Bronchial epithelial cell (primary cell): Measurements from ENCODE around the gene LIMD2. TPM values are rescaled to one million over a fixed set of nuclear protein-coding genes. Genes with fewer than 3 reads are reported as not detected.
A peak's percentile ranks its signal among the peaks of the same experiment; 100 is the strongest.

ENCODE experiments used
- DNase-seq: peaks from one replicate; pipeline ENCODE4 v3.0.0-alpha.2; 2010; ENCODE audit warnings: low read depth
- FAIRE-seq: peaks from 2 replicates; lab custom pipeline; 2011; peaks lifted over from hg19 to GRCh38; lab: Jason Lieb, UNC
- H3K27me3 ChIP-seq: 2 replicates; pipeline ENCODE4 v1.5.1; 2011; ENCODE audit warnings: low read length; ENCODE audit not compliant: control insufficient read depth, insufficient read depth
- H3K36me3 ChIP-seq: 2 replicates; pipeline ENCODE4 v1.5.1; 2011; ENCODE audit warnings: low read length; ENCODE audit not compliant: control insufficient read depth, insufficient read depth
- H3K4me3 ChIP-seq: 2 replicates; pipeline ENCODE4 v1.5.1; 2011; ENCODE audit warnings: mild to moderate bottlenecking, low read depth, low read length, control low read depth
- total RNA-seq: library from RNA; depleted of rRNA; stranded (reverse); fragments of >200 nt; gene quantifications from 2 replicates; pipeline ENCODE4 v1.2.1, GENCODE V29; 2014
- TF ChIP-seq, protein P1 (sequence below): IDR thresholded peaks from 2 replicates; pipeline ENCODE4 v1.5.1; 2011; ENCODE audit warnings: mild to moderate bottlenecking, moderate library complexity, low read length, control low read depth, inconsistent platforms; ENCODE audit not compliant: insufficient read depth, severe bottlenecking

The LIMD2 gene
- total RNA-seq, 1 donor from 2014 or later = 0.53 TPM

DNA sequence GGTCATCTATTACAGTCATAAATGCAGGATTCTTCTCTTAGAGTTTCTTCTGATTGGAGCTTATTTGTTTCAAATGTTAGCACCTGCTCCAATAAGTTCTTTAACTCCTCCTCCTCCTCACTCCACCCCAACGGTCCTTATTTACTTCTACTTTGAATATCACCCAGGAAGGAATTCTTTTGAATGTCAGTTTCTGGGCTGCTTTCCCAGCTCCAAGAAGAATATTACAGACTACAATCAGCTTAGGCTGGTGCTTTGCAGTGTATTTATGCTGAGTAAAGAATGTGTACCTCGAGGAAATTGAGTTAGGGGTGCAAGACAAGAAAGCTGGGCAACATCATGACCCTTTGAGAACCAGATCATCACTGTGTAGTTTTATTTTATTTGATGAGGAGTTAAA lies 46.9 kb downstream of the LIMD2 start:
- TF ChIP-seq, protein P1, sequence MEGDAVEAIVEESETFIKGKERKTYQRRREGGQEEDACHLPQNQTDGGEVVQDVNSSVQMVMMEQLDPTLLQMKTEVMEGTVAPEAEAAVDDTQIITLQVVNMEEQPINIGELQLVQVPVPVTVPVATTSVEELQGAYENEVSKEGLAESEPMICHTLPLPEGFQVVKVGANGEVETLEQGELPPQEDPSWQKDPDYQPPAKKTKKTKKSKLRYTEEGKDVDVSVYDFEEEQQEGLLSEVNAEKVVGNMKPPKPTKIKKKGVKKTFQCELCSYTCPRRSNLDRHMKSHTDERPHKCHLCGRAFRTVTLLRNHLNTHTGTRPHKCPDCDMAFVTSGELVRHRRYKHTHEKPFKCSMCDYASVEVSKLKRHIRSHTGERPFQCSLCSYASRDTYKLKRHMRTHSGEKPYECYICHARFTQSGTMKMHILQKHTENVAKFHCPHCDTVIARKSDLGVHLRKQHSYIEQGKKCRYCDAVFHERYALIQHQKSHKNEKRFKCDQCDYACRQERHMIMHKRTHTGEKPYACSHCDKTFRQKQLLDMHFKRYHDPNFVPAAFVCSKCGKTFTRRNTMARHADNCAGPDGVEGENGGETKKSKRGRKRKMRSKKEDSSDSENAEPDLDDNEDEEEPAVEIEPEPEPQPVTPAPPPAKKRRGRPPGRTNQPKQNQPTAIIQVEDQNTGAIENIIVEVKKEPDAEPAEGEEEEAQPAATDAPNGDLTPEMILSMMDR = no peak
- peaks cover 1% of the 10 kb centered on the region for H3K36me3 ChIP-seq
- no peaks in the 10 kb centered on the region for H3K27me3 ChIP-seq
- no peak overlapping the region for H3K4me3 ChIP-seq
- DNase-seq = no peak
- no peak for FAIRE-seq

GRCh38 chr17:63652106-63652505 lies 47.8 kb downstream of the LIMD2 start:
- no peak overlapping the region for H3K4me3 ChIP-seq
- H3K36me3 ChIP-seq = peaks cover 1% of the 10 kb centered on the region
- FAIRE-seq (no peak), DNase-seq (no peak)
- H3K27me3 ChIP-seq = no peaks in the 10 kb centered on the region
- TF ChIP-seq, protein P1 = no peak

GRCh38 chr17:63649813-63650212 lies 50.1 kb downstream of the LIMD2 start:
- TF ChIP-seq, protein P1 = no peak
- Histone ChIP-seq H3K36me3 (peaks cover 1% of the 10 kb centered on the region), H3K27me3 (no peaks in the 10 kb centered on the region), H3K4me3 (no peak overlapping the region)
- no peak for DNase-seq
- FAIRE-seq = no peak

GRCh38 chr17:63647936-63648335 lies 52.0 kb downstream of the LIMD2 start:
- DNase-seq (no peak), FAIRE-seq (no peak)
- TF ChIP-seq, protein P1 = no peak
- Histone ChIP-seq H3K27me3 (no peaks in the 10 kb centered on the region), H3K36me3 (no peaks in the 10 kb centered on the region), H3K4me3 (no peak overlapping the region)

DNA sequence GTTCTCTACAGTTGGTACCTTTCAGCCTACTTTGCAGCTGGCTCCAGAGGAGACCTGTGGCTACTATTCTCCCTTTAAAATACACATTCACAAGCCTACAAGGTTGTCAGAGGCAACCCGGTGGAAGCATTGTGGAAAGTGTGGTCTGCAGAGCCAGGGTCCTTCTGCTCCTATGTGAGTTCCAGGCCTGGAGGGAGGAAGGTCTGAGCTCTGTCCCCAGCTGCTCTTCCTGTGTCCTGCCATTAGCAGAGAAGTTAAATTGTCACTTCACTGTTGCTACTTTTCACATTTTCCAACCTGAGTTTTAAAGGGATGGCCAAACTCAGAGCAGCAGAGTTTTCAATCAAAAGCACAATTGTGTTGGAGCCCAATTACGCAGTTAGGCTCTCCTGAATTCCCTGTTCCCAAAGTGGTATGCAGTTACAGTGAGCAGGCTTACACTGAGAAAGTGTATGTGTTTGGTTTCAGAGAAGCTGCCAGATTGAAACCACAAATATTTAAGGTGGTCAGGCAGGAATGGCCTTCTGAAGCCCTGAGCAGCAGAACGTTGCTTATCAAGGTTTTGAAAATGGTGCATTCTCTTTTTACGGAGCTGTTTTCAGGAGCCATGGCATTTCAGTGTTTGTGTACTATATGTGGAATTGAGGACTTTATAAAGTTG lies 52.7 kb downstream of the LIMD2 start:
- Histone ChIP-seq H3K4me3 (no peak overlapping the region), H3K27me3 (no peaks in the 10 kb centered on the region), H3K36me3 (no peaks in the 10 kb centered on the region)
- peak; percentile 40 for DNase-seq
- FAIRE-seq = no peak
- TF ChIP-seq, protein P1 = no peak

DNA sequence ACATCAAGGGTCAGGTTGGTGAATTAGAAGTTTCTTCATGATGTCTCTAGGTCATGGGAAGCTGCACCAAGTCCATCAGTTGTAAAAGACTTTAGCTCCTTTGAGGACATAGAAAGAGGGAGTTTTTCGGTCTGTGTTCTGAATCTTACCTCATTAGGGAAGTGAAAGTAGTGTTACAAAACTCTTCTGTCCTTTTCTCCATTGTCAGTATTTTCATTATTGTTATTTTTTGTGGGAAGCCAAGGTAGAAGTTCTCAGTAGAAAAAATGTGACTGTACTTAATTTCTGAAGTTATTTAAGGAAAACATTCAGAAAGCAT lies 53.5 kb downstream of the LIMD2 start:
- FAIRE-seq (no peak), DNase-seq (no peak)
- H3K36me3 ChIP-seq = no peaks in the 10 kb centered on the region
- no peak overlapping the region for H3K4me3 ChIP-seq
- TF ChIP-seq, protein P1 = no peak
- H3K27me3 ChIP-seq = no peaks in the 10 kb centered on the region
